ENCODE results near the gene CACUL1.
"Not testable (repeated sequence)": the region's sequence is repeated elsewhere in the genome, so short reads cannot be mapped to it uniquely, and the experiment has no call there.

- not testable (repeated sequence) for TF ChIP-seq EZH2 (IDR thresholded peaks at IDR 0.05; ENCODE audit: insufficient read depth, low read length); CTCF (IDR thresholded peaks at IDR 0.05; ENCODE audit: insufficient read depth, low read depth, low read length)
Measured at GRCh38 chr10:118645294-118645693, 109.5 kb downstream of the CACUL1 start.

Data from astrocyte (in vitro differentiated cells and primary cell).